Measurements from ENCODE around the gene ZNF292.
"Not testable (repeated sequence)": the region's sequence is repeated elsewhere in the genome, so short reads cannot be mapped to it uniquely, and the experiment has no call there.

ZNF292 gene

GRCh38 chr6:87154993-87155841 lies at the start of gene ZNF292:
TSS of gene ZNF292 (plus strand) at chr6:87155565. CDS start at chr6:87155592, 27 bp downstream.
- peak; percentile 95 to 97 for DNase-seq

DNA sequence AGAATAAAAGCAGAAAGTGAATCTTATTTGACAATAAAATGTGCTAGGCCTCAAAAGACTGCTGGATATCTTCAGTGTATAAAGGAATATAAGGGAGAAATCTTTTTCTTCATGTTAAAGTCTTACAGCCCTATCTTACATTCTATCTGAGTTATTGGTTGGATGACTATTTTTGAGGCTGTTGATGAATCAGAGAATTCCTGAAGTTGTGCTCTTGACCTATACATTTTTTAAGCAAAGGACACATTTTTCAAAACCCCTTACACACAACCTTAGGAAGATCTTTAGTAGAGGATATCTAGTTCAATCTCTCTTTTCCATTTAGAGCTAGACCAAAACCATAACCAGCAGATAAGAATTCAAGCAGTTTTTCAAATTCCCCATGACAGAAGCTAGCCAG lies 49.5 kb upstream of the ZNF292 start:
- no peak for DNase-seq

GRCh38 chr6:87110636-87111035 lies 44.7 kb upstream of the ZNF292 start:
- DNase-seq = no peak

GRCh38 chr6:87115402-87116135 lies 39.8 kb upstream of the ZNF292 start:
- peak in 1 of 2 experiments; percentile 6 for DNase-seq

- no peak for DNase-seq
Observed at GRCh38 chr6:87116922-87117321, 38.4 kb upstream of the ZNF292 start.

DNA sequence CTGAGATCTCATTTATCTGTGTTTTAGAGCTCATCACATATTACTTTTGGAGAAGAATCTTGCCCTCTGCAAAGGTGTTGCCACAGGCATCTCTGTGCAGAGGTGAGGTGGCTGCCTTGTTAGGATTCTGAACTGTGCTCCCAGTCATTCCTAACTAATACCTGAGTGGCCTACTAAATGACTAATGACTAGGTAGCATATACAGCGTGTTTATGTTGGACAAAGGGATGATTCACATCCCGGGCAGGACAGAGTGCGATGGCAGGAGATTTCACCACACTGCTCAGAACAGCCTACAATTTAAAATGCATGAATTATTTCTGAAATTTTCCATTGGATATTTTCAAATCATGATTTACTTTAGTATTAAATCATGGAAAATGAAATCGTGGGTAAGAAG lies 37.3 kb upstream of the ZNF292 start:
- DNase-seq = no peak

- DNase-seq = no peak
Observed at GRCh38 chr6:87122477-87122876, 32.9 kb upstream of the ZNF292 start.

- DNase-seq = no peak
Observed at GRCh38 chr6:87124074-87124473, 31.3 kb upstream of the ZNF292 start.

- DNase-seq = no peak
Observed at GRCh38 chr6:87126501-87126900, 28.9 kb upstream of the ZNF292 start.

GRCh38 chr6:87127737-87128136 lies 27.6 kb upstream of the ZNF292 start:
- no peak for DNase-seq

- DNase-seq = no peak
Observed at GRCh38 chr6:87136963-87137362, 18.4 kb upstream of the ZNF292 start.

GRCh38 chr6:87139236-87139635 lies 16.1 kb upstream of the ZNF292 start:
- peak in 1 of 2 experiments; percentile 47 for DNase-seq

DNA sequence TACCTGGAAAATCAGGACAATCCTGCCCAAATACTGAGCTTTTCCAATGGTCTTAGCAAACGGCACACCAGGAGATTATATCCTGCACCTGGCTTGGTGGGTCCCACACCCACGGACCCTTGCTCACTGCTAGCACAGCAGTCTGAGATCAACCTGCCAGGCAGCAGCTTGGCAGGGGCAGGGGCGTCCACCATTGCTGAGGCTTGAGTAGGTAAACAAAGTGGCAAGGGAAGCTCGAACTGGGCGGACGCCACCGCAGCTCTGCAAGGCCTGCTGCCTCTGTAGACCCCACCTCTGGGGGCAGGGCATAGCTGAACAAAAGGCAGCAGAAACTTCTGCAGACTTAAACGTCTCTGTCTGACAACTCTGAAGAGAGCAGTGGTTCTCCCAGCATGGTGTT lies 15.4 kb upstream of the ZNF292 start:
- DNase-seq = not testable (repeated sequence)

DNA sequence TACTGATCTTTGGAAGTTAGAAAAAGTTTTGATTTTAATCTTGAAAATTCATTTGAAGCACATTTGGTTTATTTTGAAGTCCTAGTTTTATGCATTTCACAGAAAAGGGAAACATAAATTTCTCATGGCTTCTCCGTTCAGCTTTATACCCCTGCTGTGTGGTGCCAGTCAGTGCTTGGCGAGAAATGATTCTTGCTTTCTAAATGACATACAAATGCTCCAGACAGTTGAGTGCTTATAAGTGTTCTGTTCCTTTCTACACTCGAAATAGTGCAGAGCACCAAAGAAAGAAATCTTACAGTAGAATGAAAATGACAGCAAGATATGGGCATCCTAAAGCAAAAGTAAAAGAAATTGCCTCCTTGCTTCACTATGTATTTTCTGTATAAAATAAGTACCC lies 9.0 kb upstream of the ZNF292 start:
- DNase-seq = no peak

DNA sequence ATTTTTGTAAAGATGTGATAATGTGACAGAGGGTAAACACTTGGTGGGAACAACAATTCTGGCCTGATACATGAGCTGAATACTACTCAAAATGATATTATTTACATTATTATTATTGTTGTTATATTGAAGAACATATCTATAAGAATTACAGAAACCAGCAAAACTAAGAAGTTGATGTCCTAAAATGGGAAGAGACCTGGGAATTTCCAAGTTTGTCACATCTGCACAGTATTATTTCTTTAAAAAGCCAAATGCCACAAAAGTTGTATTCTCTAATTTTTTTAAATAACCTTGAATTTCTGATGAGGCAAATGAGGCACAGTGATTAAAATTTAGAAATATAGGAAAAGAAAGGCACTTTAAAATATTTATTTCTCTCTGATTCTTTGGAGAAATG lies 5.0 kb upstream of the ZNF292 start:
- no peak for DNase-seq

DNA sequence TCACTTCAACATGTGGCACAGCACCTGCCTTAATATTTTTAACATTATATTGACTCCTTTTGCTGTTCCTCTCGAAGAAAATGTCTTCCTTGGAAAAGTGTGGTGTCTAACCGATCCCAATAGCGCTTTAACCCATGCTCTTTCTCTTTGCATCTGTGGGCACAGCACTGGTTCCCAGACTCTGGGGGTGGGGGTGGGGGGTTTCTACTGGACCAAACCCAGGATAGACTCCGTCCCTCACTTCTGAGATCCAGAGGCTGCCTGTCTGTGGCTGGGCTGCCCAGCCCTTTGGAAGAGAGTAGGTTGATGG lies 3.9 kb upstream of the ZNF292 start:
- peak; percentile 64 to 81 for DNase-seq

GRCh38 chr6:87151781-87152525 lies 3.4 kb upstream of the ZNF292 start:
- peak; percentile 27 to 81 for DNase-seq

- DNase-seq = no peak
Observed at GRCh38 chr6:87152526-87152955, 2.8 kb upstream of the ZNF292 start.

DNA sequence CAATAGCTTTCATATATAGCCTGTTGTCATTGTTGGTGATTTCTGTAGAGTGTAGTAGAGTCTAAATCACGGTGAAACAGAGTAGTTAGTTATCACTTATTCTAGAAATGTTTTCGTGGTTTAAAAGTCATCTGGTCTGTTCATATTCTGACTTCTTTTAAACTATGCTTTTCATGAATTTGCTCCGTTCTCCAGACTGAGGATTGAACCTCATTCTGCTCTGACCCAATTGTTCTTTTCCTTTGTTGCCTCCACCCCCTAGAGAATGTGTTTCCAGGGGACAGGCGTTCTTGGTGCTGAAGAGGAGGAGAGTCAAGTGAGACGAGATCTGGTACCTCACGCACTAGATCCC lies 748 bp upstream of the ZNF292 start:
- DNase-seq = peak in 1 of 2 experiments; percentile 83

DNA sequence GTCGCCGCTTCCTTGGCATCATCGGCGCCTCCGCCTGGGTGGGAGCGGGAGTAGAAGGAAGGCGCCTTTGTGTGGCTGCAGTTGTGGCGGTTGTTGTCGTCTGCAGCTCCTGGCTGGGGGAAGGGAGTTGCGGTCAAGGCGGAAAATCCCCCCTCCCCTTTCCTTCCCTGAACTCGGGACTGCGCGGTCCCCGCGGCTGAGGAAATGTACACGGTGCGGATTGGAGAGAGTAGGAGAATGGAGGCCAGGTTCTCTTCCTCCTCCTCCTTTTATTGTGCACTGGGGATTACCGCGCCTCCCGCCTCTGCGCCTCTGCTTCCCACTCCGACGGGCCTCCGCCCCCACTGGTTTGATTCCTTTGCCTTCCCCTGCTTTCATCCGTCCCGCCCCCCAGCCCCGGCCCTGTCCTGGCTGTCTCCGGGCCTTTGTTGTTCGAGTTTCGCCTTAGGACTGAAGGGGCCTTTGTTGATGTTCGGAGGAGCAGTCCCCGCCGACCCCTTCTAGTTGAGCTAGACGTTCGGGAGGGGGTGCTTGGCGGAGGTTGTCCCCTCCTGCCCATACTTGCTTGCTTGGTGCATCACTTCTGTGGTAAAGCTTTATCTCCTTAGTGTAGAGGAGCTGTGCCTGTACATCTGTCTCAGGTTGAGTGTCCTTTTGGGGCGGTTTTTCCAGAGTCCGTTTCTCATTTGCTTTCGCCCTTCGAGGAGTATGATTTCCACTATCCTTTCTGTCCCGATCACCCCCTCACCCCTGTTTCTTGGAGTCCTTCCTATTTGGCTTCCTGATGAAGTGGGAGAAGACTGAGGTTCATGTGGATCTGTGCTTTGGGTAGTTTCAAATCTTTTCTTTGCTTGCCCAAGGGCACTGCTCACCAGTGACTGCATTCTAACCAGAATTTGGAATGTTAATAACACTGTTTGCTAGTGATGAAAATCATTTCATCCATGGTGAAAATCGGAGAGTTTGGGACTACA lies 764 bp downstream of the ZNF292 start:
- DNase-seq = peak in 1 of 2 experiments; percentile 44

DNA sequence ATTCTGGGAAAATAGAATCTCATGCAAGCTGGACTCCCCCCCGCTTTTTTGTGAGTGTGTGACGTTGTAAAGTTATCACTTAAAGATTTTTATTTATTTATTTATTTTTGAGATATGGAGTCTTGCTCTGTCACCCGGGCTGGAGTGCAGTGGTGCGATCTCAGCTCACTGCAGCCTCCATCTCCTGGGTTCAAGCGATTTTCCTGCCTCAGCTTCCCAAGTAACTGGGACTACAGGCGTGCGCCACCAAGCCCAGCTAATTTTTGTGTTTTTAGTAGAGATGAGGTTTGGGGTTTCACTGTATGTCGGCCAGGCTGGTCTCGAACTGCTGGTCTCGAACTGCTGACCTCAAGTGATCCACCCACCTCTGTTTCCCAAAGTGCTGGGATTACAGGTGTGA lies 2.2 kb downstream of the ZNF292 start:
- not testable (repeated sequence) for DNase-seq

DNA sequence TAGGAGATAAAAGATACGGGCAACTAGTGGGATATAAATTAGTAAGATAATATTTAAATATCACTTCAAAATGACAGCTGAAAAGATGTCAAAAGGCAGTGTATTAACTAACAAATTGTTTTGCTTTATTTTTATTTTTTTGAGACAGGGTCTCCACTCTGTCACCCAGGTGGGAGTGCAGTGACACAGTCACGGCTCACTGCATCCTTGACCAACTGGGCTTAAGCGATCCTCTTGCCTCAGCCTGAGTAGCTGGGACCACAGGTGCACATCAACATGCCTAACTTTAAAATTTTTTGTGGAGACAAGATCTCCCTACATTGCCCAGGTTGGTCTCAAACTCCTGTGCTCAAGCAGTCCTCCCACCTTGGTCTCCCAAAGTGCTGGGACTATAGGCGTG lies 5.9 kb downstream of the ZNF292 start:
- DNase-seq = no peak

Measured in NCI-H524 (cell line).